Fibroblast of pulmonary artery (primary cell): ENCODE results near the gene BMPER.
A peak's percentile ranks its signal among the peaks of the same experiment; 100 is the strongest.

Experiments
- DNase-seq: peaks from one replicate; pipeline ENCODE4 v3.0.0-alpha.2; 2010; ENCODE audit warnings: low read depth
- H3K4me3 ChIP-seq: replicated peaks from 2 replicates; pipeline ENCODE4 v1.5.1; 2011; ENCODE audit warnings: low read depth, mild to moderate bottlenecking, control low read depth, low read length, moderate library complexity
- TF ChIP-seq, protein P1 (sequence below): IDR thresholded peaks from 2 replicates; pipeline ENCODE4 v1.5.1; 2011; ENCODE audit warnings: mild to moderate bottlenecking, control low read depth, low read length, inconsistent platforms; ENCODE audit errors: missing control alignments

Gene BMPER

DNA sequence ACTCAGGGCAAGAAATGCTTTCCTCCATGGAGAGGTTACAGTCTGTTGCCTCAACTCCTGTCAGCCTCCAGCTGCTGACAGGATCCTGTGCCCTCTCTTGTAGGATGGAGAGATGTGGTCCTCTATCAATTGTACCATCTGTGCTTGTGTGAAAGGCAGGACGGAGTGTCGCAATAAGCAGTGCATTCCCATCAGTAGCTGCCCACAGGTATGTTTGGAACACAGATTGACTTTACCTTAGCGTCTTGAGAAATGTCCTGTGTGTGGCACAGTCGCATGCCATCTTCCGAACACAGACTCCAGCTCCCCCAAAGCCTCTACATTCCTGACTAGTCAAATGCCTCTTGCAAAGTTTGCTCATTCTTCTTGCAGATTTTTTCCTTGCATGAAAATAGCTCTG is 152.6 kb downstream of the BMPER start:
- DNase-seq, result no peak
- TF ChIP-seq, protein P1, sequence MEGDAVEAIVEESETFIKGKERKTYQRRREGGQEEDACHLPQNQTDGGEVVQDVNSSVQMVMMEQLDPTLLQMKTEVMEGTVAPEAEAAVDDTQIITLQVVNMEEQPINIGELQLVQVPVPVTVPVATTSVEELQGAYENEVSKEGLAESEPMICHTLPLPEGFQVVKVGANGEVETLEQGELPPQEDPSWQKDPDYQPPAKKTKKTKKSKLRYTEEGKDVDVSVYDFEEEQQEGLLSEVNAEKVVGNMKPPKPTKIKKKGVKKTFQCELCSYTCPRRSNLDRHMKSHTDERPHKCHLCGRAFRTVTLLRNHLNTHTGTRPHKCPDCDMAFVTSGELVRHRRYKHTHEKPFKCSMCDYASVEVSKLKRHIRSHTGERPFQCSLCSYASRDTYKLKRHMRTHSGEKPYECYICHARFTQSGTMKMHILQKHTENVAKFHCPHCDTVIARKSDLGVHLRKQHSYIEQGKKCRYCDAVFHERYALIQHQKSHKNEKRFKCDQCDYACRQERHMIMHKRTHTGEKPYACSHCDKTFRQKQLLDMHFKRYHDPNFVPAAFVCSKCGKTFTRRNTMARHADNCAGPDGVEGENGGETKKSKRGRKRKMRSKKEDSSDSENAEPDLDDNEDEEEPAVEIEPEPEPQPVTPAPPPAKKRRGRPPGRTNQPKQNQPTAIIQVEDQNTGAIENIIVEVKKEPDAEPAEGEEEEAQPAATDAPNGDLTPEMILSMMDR, result no peak

DNA sequence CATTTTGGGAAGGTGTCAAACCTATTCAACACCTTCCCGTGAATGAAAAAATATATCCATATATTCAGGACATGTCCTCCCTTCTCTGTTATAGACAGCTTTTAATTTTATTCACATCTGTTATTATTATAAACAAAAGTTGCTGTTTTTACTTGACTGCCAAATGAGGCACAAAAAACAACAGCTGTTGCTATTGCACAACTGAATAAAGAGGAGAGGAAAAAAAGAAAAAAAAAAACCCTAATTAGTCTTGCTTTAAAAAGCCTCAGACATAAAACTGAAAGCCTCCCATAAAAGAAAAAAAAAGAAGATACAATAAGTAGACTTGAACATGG is 153.4 kb downstream of the BMPER start:
- no peak overlapping the region for H3K4me3 ChIP-seq
- no peak for DNase-seq
- TF ChIP-seq, protein P1, result no peak

More for the DNA sequence above, 152.6 kb downstream of the BMPER start:
- no peak overlapping the region for H3K4me3 ChIP-seq

GRCh38 chr7:34059136-34059828 is 153.9 kb downstream of the BMPER start:
- no peak overlapping the region for H3K4me3 ChIP-seq
- peak; percentile 39 for DNase-seq
- TF ChIP-seq, protein P1, result no peak

- TF ChIP-seq, protein P1, result no peak
- DNase-seq, result peak; percentile 93
- H3K4me3 ChIP-seq, result no peak overlapping the region
Measured at GRCh38 chr7:34060196-34060947, 155.0 kb downstream of the BMPER start.

GRCh38 chr7:34061149-34061548 is 155.8 kb downstream of the BMPER start:
- peak; percentile 92 for DNase-seq
- TF ChIP-seq, protein P1, result no peak
- H3K4me3 ChIP-seq, result no peak overlapping the region

GRCh38 chr7:34062341-34062740 is 157.0 kb downstream of the BMPER start:
- no peak overlapping the region for H3K4me3 ChIP-seq
- TF ChIP-seq, protein P1, result no peak
- no peak for DNase-seq
